NK-92 treated with Interleukin-12 subunit alpha and Interleukin-12 subunit beta, amount 100 ng/mL, for 24 hours (cell line): ENCODE measurements around the gene P2RX6.
"Not testable (repeated sequence)": the region's sequence is repeated elsewhere in the genome, so short reads cannot be mapped to it uniquely, and the experiment has no call there.

ENCODE experiments used
- DNase-seq: peaks from one replicate; lab custom pipeline; 2025; lab: John Stamatoyannopoulos, UW

Gene P2RX6

GRCh38 chr22:20994128-20994901, 20.6 kb upstream of the P2RX6 start:
- no peak for DNase-seq

- DNase-seq: no peak
Observed at GRCh38 chr22:20994902-20995241, 20.1 kb upstream of the P2RX6 start.

- DNase-seq: no peak
Observed at GRCh38 chr22:20995329-20996030, 19.5 kb upstream of the P2RX6 start.

GRCh38 chr22:20996031-20996410, 18.9 kb upstream of the P2RX6 start:
- DNase-seq: no peak

- no peak for DNase-seq
Observed at GRCh38 chr22:20996598-20997535, 18.1 kb upstream of the P2RX6 start.

GRCh38 chr22:20997536-20998257, 17.3 kb upstream of the P2RX6 start:
- no peak for DNase-seq

GRCh38 chr22:20998411-20999336, 16.3 kb upstream of the P2RX6 start:
- no peak for DNase-seq

GRCh38 chr22:20999350-21000206, 15.4 kb upstream of the P2RX6 start:
- DNase-seq: no peak

GRCh38 chr22:21000207-21000986, 14.6 kb upstream of the P2RX6 start:
- DNase-seq: no peak

- no peak for DNase-seq
Observed at GRCh38 chr22:21000987-21001600, 13.9 kb upstream of the P2RX6 start.

- DNase-seq: peak; percentile 91
Observed at GRCh38 chr22:21001601-21002325, 13.2 kb upstream of the P2RX6 start, which contains the start of gene THAP7. Gene THAP7 (minus strand): TSS chr22:21002118. CDS start chr22:21001911, 207 bp downstream.

GRCh38 chr22:21003782-21004181, 11.2 kb upstream of the P2RX6 start:
- no peak for DNase-seq

GRCh38 chr22:21009208-21009607, 5.8 kb upstream of the P2RX6 start:
- not testable (repeated sequence) for DNase-seq

GRCh38 chr22:21009638-21010425, 5.1 kb upstream of the P2RX6 start:
- no peak for DNase-seq

GRCh38 chr22:21010426-21011113, 4.4 kb upstream of the P2RX6 start:
- DNase-seq: no peak
